ENCODE results near the gene EBLN1.
A peak's percentile ranks its signal among the peaks of the same experiment; 100 is the strongest.

The EBLN1 gene

DNA sequence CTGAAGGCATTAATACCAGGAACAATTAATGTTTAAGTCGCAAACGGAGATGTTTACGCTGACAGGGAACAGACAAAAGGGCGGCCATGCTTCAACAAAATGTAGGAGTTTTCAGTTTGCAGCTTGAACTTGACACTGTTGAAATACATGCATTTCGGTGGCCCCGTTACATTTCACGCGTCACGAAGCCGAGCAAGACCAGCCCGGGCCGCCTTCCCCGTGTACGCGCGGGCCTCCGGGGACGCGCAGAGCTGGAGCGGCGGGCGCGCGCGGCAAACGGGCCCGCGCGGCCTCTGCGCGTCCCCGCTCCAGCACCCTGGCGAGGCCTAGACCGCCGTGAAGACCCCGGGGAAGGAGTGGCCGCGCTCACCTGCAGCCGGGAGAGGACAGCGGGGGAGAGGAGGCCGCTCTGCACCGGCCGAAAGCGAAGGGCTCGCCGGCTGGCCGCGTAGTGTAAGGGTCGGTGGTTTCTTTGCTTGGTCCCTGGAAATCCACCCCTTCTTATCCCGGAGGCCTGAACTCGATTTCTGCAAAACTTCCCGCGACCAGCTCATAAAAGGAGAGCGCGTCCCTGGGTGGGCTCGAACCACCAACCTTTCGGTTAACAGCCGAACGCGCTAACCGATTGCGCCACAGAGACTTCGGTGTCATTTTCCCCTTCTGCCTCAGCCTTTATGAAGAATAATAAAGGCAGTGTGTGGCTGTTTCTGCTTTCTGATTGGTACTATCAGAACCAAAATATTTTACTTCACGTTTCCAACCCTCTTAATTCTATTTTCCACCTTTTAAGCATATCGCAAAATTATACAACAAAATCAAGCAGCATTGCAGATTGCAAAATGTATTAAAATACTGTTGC lies 11.4 kb upstream of the EBLN1 start (continued):
- no peak for TF ChIP-seq TCF4 (CRISPR knock-in tag; IDR thresholded peaks at IDR 0.05; ENCODE audit: borderline replicate concordance)
- TF ChIP-seq CSDC2 (CRISPR knock-in tag; IDR thresholded peaks at IDR 0.05), result peak; percentile 98
- 0 out of 2 replicates have a peak, but pooled peaks have one; percentile 31 for TF ChIP-seq OSR1 (CRISPR knock-in tag; IDR thresholded peaks at IDR 0.05)

DNA sequence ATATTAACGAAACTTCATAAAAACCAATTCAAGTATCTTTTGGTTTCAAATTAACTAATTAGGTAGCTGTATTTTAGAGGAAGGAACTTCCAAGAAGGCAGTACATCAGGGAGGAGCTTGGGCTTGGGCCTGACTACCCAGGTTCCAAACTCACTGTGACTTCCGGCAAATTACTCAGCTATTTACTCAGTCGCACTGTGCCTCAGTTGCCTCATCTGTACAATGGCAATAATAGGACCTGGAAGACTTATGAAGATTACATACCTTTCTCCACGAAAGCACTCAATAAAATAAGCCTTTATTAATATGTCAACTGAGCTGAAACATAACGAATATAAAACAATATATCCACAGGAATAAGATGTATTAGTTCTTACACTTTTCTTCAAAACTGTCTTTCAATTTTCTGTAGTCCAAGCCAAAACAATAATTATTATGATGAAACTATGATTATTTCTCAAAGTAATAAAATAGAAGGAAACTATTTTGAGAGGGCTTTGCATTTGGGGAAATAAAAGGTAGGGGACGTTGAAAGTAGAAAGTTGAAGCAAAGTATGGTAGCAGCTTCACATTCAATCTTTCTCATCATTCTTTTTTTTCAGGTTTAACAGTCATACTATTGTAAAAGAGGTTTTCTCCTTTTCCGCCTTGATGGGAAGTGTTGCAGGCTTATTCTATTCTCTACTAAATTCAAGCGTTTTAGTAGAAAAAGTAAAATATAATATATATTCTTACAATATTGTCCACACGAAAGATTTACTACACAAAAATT lies 10.5 kb upstream of the EBLN1 start:
- TF ChIP-seq ISL1 (CRISPR knock-in tag; IDR thresholded peaks at IDR 0.05) (no peak), CSDC2 (CRISPR knock-in tag; IDR thresholded peaks at IDR 0.05) (no peak), SNAI2 (CRISPR knock-in tag; IDR thresholded peaks at IDR 0.05) (no peak), TCF4 (CRISPR knock-in tag; IDR thresholded peaks at IDR 0.05; ENCODE audit: borderline replicate concordance) (no peak), TOX (CRISPR knock-in tag; IDR thresholded peaks at IDR 0.05; ENCODE audit: borderline replicate concordance) (no peak), ZNF70 (CRISPR knock-in tag; IDR thresholded peaks at IDR 0.05) (no peak), OSR1 (CRISPR knock-in tag; IDR thresholded peaks at IDR 0.05) (no peak), RARB (CRISPR knock-in tag; IDR thresholded peaks at IDR 0.05) (no peak), ZNF8 (CRISPR knock-in tag; IDR thresholded peaks at IDR 0.05) (no peak), PPARA (CRISPR knock-in tag; IDR thresholded peaks at IDR 0.05; ENCODE audit: borderline replicate concordance) (no peak), ZC3H10 (CRISPR knock-in tag; IDR thresholded peaks at IDR 0.05) (no peak), ZFP30 (CRISPR knock-in tag; IDR thresholded peaks at IDR 0.05) (no peak)
- TF ChIP-seq, protein P1, sequence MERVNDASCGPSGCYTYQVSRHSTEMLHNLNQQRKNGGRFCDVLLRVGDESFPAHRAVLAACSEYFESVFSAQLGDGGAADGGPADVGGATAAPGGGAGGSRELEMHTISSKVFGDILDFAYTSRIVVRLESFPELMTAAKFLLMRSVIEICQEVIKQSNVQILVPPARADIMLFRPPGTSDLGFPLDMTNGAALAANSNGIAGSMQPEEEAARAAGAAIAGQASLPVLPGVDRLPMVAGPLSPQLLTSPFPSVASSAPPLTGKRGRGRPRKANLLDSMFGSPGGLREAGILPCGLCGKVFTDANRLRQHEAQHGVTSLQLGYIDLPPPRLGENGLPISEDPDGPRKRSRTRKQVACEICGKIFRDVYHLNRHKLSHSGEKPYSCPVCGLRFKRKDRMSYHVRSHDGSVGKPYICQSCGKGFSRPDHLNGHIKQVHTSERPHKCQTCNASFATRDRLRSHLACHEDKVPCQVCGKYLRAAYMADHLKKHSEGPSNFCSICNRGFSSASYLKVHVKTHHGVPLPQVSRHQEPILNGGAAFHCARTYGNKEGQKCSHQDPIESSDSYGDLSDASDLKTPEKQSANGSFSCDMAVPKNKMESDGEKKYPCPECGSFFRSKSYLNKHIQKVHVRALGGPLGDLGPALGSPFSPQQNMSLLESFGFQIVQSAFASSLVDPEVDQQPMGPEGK (CRISPR knock-in tag; IDR thresholded peaks at IDR 0.05; ENCODE audit: borderline replicate concordance), result no peak
- TF ChIP-seq, protein P2, sequence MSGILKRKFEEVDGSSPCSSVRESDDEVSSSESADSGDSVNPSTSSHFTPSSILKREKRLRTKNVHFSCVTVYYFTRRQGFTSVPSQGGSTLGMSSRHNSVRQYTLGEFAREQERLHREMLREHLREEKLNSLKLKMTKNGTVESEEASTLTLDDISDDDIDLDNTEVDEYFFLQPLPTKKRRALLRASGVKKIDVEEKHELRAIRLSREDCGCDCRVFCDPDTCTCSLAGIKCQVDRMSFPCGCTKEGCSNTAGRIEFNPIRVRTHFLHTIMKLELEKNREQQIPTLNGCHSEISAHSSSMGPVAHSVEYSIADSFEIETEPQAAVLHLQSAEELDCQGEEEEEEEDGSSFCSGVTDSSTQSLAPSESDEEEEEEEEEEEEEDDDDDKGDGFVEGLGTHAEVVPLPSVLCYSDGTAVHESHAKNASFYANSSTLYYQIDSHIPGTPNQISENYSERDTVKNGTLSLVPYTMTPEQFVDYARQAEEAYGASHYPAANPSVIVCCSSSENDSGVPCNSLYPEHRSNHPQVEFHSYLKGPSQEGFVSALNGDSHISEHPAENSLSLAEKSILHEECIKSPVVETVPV (CRISPR knock-in tag; IDR thresholded peaks at IDR 0.05), result no peak
- TF ChIP-seq, protein P3, sequence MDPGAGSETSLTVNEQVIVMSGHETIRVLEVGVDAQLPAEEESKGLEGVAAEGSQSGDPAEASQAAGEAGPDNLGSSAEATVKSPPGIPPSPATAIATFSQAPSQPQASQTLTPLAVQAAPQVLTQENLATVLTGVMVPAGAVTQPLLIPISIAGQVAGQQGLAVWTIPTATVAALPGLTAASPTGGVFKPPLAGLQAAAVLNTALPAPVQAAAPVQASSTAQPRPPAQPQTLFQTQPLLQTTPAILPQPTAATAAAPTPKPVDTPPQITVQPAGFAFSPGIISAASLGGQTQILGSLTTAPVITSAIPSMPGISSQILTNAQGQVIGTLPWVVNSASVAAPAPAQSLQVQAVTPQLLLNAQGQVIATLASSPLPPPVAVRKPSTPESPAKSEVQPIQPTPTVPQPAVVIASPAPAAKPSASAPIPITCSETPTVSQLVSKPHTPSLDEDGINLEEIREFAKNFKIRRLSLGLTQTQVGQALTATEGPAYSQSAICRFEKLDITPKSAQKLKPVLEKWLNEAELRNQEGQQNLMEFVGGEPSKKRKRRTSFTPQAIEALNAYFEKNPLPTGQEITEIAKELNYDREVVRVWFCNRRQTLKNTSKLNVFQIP (CRISPR knock-in tag; IDR thresholded peaks at IDR 0.05; ENCODE audit: borderline replicate concordance, low read depth), result no peak
- TF ChIP-seq, protein P4, sequence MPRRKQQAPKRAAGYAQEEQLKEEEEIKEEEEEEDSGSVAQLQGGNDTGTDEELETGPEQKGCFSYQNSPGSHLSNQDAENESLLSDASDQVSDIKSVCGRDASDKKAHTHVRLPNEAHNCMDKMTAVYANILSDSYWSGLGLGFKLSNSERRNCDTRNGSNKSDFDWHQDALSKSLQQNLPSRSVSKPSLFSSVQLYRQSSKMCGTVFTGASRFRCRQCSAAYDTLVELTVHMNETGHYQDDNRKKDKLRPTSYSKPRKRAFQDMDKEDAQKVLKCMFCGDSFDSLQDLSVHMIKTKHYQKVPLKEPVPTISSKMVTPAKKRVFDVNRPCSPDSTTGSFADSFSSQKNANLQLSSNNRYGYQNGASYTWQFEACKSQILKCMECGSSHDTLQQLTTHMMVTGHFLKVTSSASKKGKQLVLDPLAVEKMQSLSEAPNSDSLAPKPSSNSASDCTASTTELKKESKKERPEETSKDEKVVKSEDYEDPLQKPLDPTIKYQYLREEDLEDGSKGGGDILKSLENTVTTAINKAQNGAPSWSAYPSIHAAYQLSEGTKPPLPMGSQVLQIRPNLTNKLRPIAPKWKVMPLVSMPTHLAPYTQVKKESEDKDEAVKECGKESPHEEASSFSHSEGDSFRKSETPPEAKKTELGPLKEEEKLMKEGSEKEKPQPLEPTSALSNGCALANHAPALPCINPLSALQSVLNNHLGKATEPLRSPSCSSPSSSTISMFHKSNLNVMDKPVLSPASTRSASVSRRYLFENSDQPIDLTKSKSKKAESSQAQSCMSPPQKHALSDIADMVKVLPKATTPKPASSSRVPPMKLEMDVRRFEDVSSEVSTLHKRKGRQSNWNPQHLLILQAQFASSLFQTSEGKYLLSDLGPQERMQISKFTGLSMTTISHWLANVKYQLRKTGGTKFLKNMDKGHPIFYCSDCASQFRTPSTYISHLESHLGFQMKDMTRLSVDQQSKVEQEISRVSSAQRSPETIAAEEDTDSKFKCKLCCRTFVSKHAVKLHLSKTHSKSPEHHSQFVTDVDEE (CRISPR knock-in tag; IDR thresholded peaks at IDR 0.05), result no peak
- ATAC-seq, result no peak

DNA sequence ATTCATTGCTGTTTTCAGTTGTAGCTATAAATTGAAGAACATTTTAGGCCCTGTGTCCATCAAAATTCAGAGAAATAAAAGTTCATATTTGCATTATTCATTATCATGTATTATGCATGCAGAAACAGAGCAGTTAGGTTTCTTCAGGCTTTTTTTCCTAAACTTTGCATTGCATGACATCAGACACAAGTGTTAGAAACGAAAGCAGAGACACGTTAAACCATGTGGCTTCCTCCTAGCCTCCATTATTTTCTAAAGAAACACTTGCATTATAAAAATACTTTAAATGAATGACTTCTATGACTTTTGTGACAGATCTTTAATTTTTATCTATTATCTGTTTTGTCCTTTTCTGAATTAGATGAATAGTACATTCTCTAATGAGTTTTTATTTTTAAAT lies 8.8 kb upstream of the EBLN1 start:
- TF ChIP-seq SNAI2 (CRISPR knock-in tag; IDR thresholded peaks at IDR 0.05), result no peak
- TF ChIP-seq ZNF8 (CRISPR knock-in tag; IDR thresholded peaks at IDR 0.05), result no peak
- TF ChIP-seq ZFP3 (CRISPR knock-in tag; IDR thresholded peaks at IDR 0.05), result no peak
- TF ChIP-seq OSR1 (CRISPR knock-in tag; IDR thresholded peaks at IDR 0.05), result no peak
- TF ChIP-seq ZC3H10 (CRISPR knock-in tag; IDR thresholded peaks at IDR 0.05), result no peak
- no peak for TF ChIP-seq ESRRG (CRISPR knock-in tag; IDR thresholded peaks at IDR 0.05)
- no peak for TF ChIP-seq RARB (CRISPR knock-in tag; IDR thresholded peaks at IDR 0.05)
- TF ChIP-seq, protein P2 (CRISPR knock-in tag; IDR thresholded peaks at IDR 0.05), result no peak
- TF ChIP-seq, protein P3 (CRISPR knock-in tag; IDR thresholded peaks at IDR 0.05; ENCODE audit: borderline replicate concordance, low read depth), result no peak
- no peak for TF ChIP-seq TCF4 (CRISPR knock-in tag; IDR thresholded peaks at IDR 0.05; ENCODE audit: borderline replicate concordance)
- no peak for TF ChIP-seq PPARA (CRISPR knock-in tag; IDR thresholded peaks at IDR 0.05; ENCODE audit: borderline replicate concordance)
- no peak for TF ChIP-seq ZNF565 (CRISPR knock-in tag; conservative IDR thresholded peaks at IDR 0.05; ENCODE audit: low read depth)
- ATAC-seq, result no peak

Measured in SK-N-SH treated with all-trans-retinoic acid at 6 μM for 48 hours (cell line).